ENCODE data around the gene PPP4R2.

PPP4R2 gene

GRCh38 chr3:73084170-73084569, 87.6 kb downstream of the PPP4R2 start:
- Histone ChIP-seq H4K8ac (ENCODE audit: low read length) (no peak overlapping the region), H2BK15ac (ENCODE audit: low read depth, poor library complexity, severe bottlenecking) (no peak overlapping the region), H3K4me2 (ENCODE audit: low read length, poor library complexity, severe bottlenecking) (no peak overlapping the region), H3K9me3 (ENCODE audit: control insufficient read depth, low read length) (no peaks in the 10 kb centered on the region), H3K27ac (ENCODE audit: low read length, poor library complexity, severe bottlenecking) (no peak overlapping the region), H3K27me3 (ENCODE audit: control insufficient read depth in 1 of 2, insufficient read depth in 1 of 2, low read length in 2 of 2) (peaks cover 0 to 3% of the 10 kb centered on the region in 2 experiments), H2BK12ac (ENCODE audit: low read length in 2 of 2) (no peak overlapping the region), H3K23ac (ENCODE audit: low read length in 2 of 2) (no peak overlapping the region), H3K14ac (ENCODE audit: low read length in 2 of 2) (no peak overlapping the region), H3K79me1 (replicated peaks; ENCODE audit: low read length, poor library complexity, severe bottlenecking) (no peaks in the 10 kb centered on the region), H3K4me1 (ENCODE audit: control insufficient read depth, insufficient read depth, low read depth, low read length) (no peaks in the 10 kb centered on the region), H3K4ac (ENCODE audit: low read depth in 1 of 2, low read length in 2 of 2) (no peak overlapping the region), H2AFZ (ENCODE audit: low read depth, low read length) (no peak overlapping the region), H3K4me3 (ENCODE audit: insufficient read depth in 1 of 2, low read depth in 1 of 2, low read length in 2 of 2) (no peak overlapping the region), H2BK5ac (ENCODE audit: low read depth, low read length, poor library complexity, severe bottlenecking) (no peak overlapping the region), H2BK120ac (ENCODE audit: low read depth, low read length) (no peak overlapping the region), H3K36me3 (ENCODE audit: control insufficient read depth in 1 of 2, insufficient read depth in 2 of 2, low read depth in 1 of 2, low read length in 2 of 2) (no peaks in the 10 kb centered on the region), H3K18ac (ENCODE audit: low read depth in 1 of 2, low read length in 2 of 2) (no peak overlapping the region), H4K91ac (ENCODE audit: low read length) (no peak overlapping the region), H2AK5ac (ENCODE audit: low read length, severe bottlenecking) (no peak overlapping the region), H3K9ac (ENCODE audit: low read length) (no peak overlapping the region)
- no peak for DNase-seq
- 86% methylated on average over 1 of the region's 2 CpGs for WGBS

- Histone ChIP-seq H3K27me3 (ENCODE audit: control insufficient read depth in 1 of 2, insufficient read depth in 1 of 2, low read length in 2 of 2) (peaks cover 3 to 4% of the 10 kb centered on the region in 2 experiments), H3K18ac (ENCODE audit: low read depth in 1 of 2, low read length in 2 of 2) (no peak overlapping the region), H3K4ac (ENCODE audit: low read depth in 1 of 2, low read length in 2 of 2) (no peak overlapping the region), H3K79me1 (replicated peaks; ENCODE audit: low read length, poor library complexity, severe bottlenecking) (no peaks in the 10 kb centered on the region), H3K23ac (ENCODE audit: low read length in 2 of 2) (no peak overlapping the region), H3K9ac (ENCODE audit: low read length) (peak overlapping the region; percentile 53), H3K14ac (ENCODE audit: low read length in 2 of 2) (no peak overlapping the region), H3K36me3 (ENCODE audit: control insufficient read depth in 1 of 2, insufficient read depth in 2 of 2, low read depth in 1 of 2, low read length in 2 of 2) (no peaks in the 10 kb centered on the region), H3K27ac (ENCODE audit: low read length, poor library complexity, severe bottlenecking) (no peak overlapping the region), H4K91ac (ENCODE audit: low read length) (no peak overlapping the region), H3K4me3 (ENCODE audit: insufficient read depth in 1 of 2, low read depth in 1 of 2, low read length in 2 of 2) (no peak overlapping the region), H3K4me1 (ENCODE audit: control insufficient read depth, insufficient read depth, low read depth, low read length) (no peaks in the 10 kb centered on the region), H2BK120ac (ENCODE audit: low read depth, low read length) (no peak overlapping the region), H2BK5ac (ENCODE audit: low read depth, low read length, poor library complexity, severe bottlenecking) (no peak overlapping the region), H2AK5ac (ENCODE audit: low read length, severe bottlenecking) (no peak overlapping the region), H3K4me2 (ENCODE audit: low read length, poor library complexity, severe bottlenecking) (no peak overlapping the region), H3K9me3 (ENCODE audit: control insufficient read depth, low read length) (no peaks in the 10 kb centered on the region), H2BK12ac (ENCODE audit: low read length in 2 of 2) (no peak overlapping the region), H4K8ac (ENCODE audit: low read length) (no peak overlapping the region), H2AFZ (ENCODE audit: low read depth, low read length) (no peak overlapping the region), H2BK15ac (ENCODE audit: low read depth, poor library complexity, severe bottlenecking) (no peak overlapping the region)
- WGBS = 59% methylated on average over 4 of the region's 8 CpGs
- DNase-seq = peak; percentile 44
Observed at GRCh38 chr3:73086071-73086494, 89.5 kb downstream of the PPP4R2 start.

DNA sequence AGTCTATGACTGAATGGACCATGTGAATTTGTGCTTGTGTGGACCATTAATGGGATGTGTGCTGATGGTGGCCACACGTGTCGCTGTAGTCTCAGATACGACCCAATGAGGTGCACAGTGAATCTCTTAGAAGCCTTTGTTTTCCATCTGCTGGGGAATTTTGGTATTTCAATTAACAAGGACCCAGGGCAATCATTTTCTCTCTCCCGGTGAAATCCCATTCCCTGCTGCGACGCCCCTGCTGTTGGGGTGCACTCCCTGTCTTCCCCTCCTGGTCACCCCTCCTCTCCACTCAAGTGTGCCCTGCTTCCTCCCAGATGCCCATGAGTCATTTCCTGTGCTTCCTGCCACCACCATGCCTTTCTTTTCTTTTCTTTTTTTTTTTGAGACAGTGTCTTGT, 97.5 kb downstream of the PPP4R2 start:
- DNase-seq = peak; percentile 43
- Histone ChIP-seq H2BK12ac (ENCODE audit: low read length in 2 of 2) (peak overlapping the region in 1 of 2 experiments; percentile 88), H3K9me3 (ENCODE audit: control insufficient read depth, low read length) (no peaks in the 10 kb centered on the region), H3K4me3 (ENCODE audit: insufficient read depth in 1 of 2, low read depth in 1 of 2, low read length in 2 of 2) (no peak overlapping the region), H3K4me2 (ENCODE audit: low read length, poor library complexity, severe bottlenecking) (no peak overlapping the region), H3K9ac (ENCODE audit: low read length) (no peak overlapping the region), H2AFZ (ENCODE audit: low read depth, low read length) (peak overlapping the region; percentile 63), H2BK15ac (ENCODE audit: low read depth, poor library complexity, severe bottlenecking) (no peak overlapping the region), H4K8ac (ENCODE audit: low read length) (peak overlapping the region; percentile 78), H3K27me3 (ENCODE audit: control insufficient read depth in 1 of 2, insufficient read depth in 1 of 2, low read length in 2 of 2) (peaks cover 0 to 4% of the 10 kb centered on the region in 2 experiments), H3K23ac (ENCODE audit: low read length in 2 of 2) (no peak overlapping the region), H2AK5ac (ENCODE audit: low read length, severe bottlenecking) (no peak overlapping the region), H2BK120ac (ENCODE audit: low read depth, low read length) (no peak overlapping the region), H3K27ac (ENCODE audit: low read length, poor library complexity, severe bottlenecking) (no peak overlapping the region), H3K36me3 (ENCODE audit: control insufficient read depth in 1 of 2, insufficient read depth in 2 of 2, low read depth in 1 of 2, low read length in 2 of 2) (no peaks in the 10 kb centered on the region), H4K91ac (ENCODE audit: low read length) (no peak overlapping the region), H3K4ac (ENCODE audit: low read depth in 1 of 2, low read length in 2 of 2) (no peak overlapping the region), H3K18ac (ENCODE audit: low read depth in 1 of 2, low read length in 2 of 2) (peak overlapping the region in 1 of 2 experiments; percentile 84), H2BK5ac (ENCODE audit: low read depth, low read length, poor library complexity, severe bottlenecking) (no peak overlapping the region), H3K4me1 (ENCODE audit: control insufficient read depth, insufficient read depth, low read depth, low read length) (peaks cover 5% of the 10 kb centered on the region), H3K14ac (ENCODE audit: low read length in 2 of 2) (no peak overlapping the region), H3K79me1 (replicated peaks; ENCODE audit: low read length, poor library complexity, severe bottlenecking) (no peaks in the 10 kb centered on the region)
- 81% methylated on average over 6 of the region's 6 CpGs for WGBS

DNA sequence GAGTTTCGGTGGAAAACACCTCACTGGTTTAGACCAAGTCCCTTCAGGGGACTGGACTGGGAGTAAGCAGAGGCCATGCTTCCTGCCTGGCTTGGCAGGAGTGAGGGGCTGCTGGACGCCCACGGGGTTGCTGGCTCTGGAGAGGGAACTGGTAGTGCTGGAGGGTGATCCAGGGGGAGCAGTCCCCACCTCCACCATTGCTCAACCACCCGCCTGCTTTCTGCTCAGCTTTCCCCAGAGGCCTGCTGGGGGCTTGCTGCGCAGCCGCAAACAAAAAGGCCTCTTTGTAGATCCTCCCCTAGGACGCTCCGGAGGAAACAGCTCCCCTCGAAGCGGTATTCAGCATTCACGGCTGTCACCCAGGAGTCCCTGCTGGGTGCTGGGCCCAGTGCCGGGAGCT, 98.3 kb downstream of the PPP4R2 start:
- Histone ChIP-seq H3K4me2 (ENCODE audit: low read length, poor library complexity, severe bottlenecking) (no peak overlapping the region), H3K36me3 (ENCODE audit: control insufficient read depth in 1 of 2, insufficient read depth in 2 of 2, low read depth in 1 of 2, low read length in 2 of 2) (no peaks in the 10 kb centered on the region), H2BK5ac (ENCODE audit: low read depth, low read length, poor library complexity, severe bottlenecking) (no peak overlapping the region), H3K9ac (ENCODE audit: low read length) (no peak overlapping the region), H2BK15ac (ENCODE audit: low read depth, poor library complexity, severe bottlenecking) (no peak overlapping the region), H3K14ac (ENCODE audit: low read length in 2 of 2) (no peak overlapping the region), H2BK12ac (ENCODE audit: low read length in 2 of 2) (peak overlapping the region in 1 of 2 experiments; percentile 90), H3K4me3 (ENCODE audit: insufficient read depth in 1 of 2, low read depth in 1 of 2, low read length in 2 of 2) (no peak overlapping the region), H2AFZ (ENCODE audit: low read depth, low read length) (peak overlapping the region; percentile 51), H3K4me1 (ENCODE audit: control insufficient read depth, insufficient read depth, low read depth, low read length) (peaks cover 5% of the 10 kb centered on the region), H3K27ac (ENCODE audit: low read length, poor library complexity, severe bottlenecking) (no peak overlapping the region), H4K91ac (ENCODE audit: low read length) (peak overlapping the region; percentile 18), H4K8ac (ENCODE audit: low read length) (no peak overlapping the region), H3K79me1 (replicated peaks; ENCODE audit: low read length, poor library complexity, severe bottlenecking) (no peaks in the 10 kb centered on the region), H3K23ac (ENCODE audit: low read length in 2 of 2) (no peak overlapping the region), H3K27me3 (ENCODE audit: control insufficient read depth in 1 of 2, insufficient read depth in 1 of 2, low read length in 2 of 2) (peaks cover 0 to 3% of the 10 kb centered on the region in 2 experiments), H2BK120ac (ENCODE audit: low read depth, low read length) (no peak overlapping the region), H3K4ac (ENCODE audit: low read depth in 1 of 2, low read length in 2 of 2) (no peak overlapping the region), H2AK5ac (ENCODE audit: low read length, severe bottlenecking) (peak overlapping the region; percentile 10), H3K18ac (ENCODE audit: low read depth in 1 of 2, low read length in 2 of 2) (peak overlapping the region in 1 of 2 experiments; percentile 37), H3K9me3 (ENCODE audit: control insufficient read depth, low read length) (no peaks in the 10 kb centered on the region)
- 81% methylated on average over 12 of the region's 12 CpGs for WGBS
- no peak for DNase-seq

Measured in mesenchymal stem cell (in vitro differentiated cells and primary cell).